ENCODE results near the gene TPCN2.

The TPCN2 gene

GRCh38 chr11:69169479-69169878 lies 120.7 kb downstream of the TPCN2 start:
- DNase-seq, result no peak

- no peak for DNase-seq
Measured at GRCh38 chr11:69170704-69171103, 122.0 kb downstream of the TPCN2 start.

GRCh38 chr11:69171476-69172240 lies 122.9 kb downstream of the TPCN2 start:
- DNase-seq, result no peak

GRCh38 chr11:69172674-69173073 lies 123.9 kb downstream of the TPCN2 start:
- DNase-seq, result no peak

- DNase-seq, result no peak
Measured at GRCh38 chr11:69173331-69173730, 124.6 kb downstream of the TPCN2 start.

GRCh38 chr11:69173925-69174581 lies 125.3 kb downstream of the TPCN2 start:
- DNase-seq, result no peak

- DNase-seq, result no peak
Measured at GRCh38 chr11:69174841-69175240, 126.1 kb downstream of the TPCN2 start.

- no peak for DNase-seq
Measured at GRCh38 chr11:69178819-69179482, 130.2 kb downstream of the TPCN2 start.

GRCh38 chr11:69180226-69180625 lies 131.5 kb downstream of the TPCN2 start:
- no peak for DNase-seq

- DNase-seq, result no peak
Measured at GRCh38 chr11:69180726-69181125, 132.0 kb downstream of the TPCN2 start.

GRCh38 chr11:69183613-69184012 lies 134.9 kb downstream of the TPCN2 start:
- DNase-seq, result no peak

Data from CD4-positive, alpha-beta T cell treated with Interleukin-17A for 4 hours (primary cell).